Esophagus squamous epithelium (tissue), 4 donors: Measurements from ENCODE around the gene RNF208.

Source experiments
- CTCF ChIP-seq, 6 experiments: fragments of 450-650 bp in 4 of 6; fragments of 200-600 bp in 2 of 6; sonication (generic) in 2 of 6; IDR thresholded peaks; one replicate each; pipeline ENCODE4 v1.5.1; 2016 to 2019; ENCODE audit warnings: antibody characterized with exemption in 6 of 6, mild to moderate bottlenecking in 4 of 6, moderate library complexity in 4 of 6
- POLR2A ChIP-seq, 4 donors: fragments of 450-650 bp; IDR thresholded peaks; one replicate each; pipeline ENCODE4 v1.6.1; 2017; ENCODE audit warnings: antibody characterized with exemption in 4 of 4, mild to moderate bottlenecking in 4 of 4, moderate library complexity in 3 of 4

- TF ChIP-seq CTCF (IDR thresholded peaks at IDR 0.05) (no peak), POLR2A (IDR thresholded peaks at IDR 0.05) (no peak)
These were observed 14.9 kb upstream of the RNF208 start for GRCh38 chr9:137236936-137237421.
